CD4-positive, alpha-beta T cell treated with Interleukin-17A for 1 hour (primary cell): Measurements from ENCODE around the gene FASN.
"Not testable (repeated sequence)": the region's sequence is repeated elsewhere in the genome, so short reads cannot be mapped to it uniquely, and the experiment has no call there.

Experiments
- DNase-seq: peaks from one replicate; pipeline ENCODE4 v3.0.0-alpha.2; 2020

The FASN gene

DNA sequence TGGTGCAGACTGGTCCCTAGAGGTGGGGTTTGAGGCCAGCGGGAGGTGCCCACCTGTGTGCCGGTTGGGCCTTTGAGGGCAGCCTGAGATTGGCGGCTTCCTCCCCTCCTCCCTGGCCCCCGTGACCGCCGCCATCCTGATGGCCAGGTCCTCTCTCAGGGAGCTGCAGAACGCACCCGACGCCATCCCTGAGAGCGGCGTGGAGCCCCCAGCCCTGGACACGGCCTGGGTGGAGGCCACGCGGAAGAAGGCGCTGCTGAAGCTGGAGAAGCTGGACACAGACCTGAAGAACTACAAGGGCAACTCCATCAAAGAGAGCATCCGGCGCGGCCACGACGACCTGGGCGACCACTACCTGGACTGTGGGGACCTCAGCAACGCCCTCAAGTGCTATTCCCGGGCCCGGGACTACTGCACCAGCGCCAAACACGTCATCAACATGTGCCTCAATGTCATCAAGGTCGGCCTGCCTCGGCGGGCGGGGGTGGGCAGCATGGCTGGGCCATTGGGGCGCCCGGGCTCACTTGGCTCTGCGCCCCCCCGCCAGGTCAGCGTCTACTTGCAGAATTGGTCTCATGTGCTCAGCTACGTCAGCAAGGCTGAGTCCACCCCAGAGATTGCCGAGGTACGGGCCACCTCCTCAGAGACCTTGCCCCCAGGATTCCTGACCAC lies 43.5 kb downstream of the FASN start:
- no peak for DNase-seq

DNA sequence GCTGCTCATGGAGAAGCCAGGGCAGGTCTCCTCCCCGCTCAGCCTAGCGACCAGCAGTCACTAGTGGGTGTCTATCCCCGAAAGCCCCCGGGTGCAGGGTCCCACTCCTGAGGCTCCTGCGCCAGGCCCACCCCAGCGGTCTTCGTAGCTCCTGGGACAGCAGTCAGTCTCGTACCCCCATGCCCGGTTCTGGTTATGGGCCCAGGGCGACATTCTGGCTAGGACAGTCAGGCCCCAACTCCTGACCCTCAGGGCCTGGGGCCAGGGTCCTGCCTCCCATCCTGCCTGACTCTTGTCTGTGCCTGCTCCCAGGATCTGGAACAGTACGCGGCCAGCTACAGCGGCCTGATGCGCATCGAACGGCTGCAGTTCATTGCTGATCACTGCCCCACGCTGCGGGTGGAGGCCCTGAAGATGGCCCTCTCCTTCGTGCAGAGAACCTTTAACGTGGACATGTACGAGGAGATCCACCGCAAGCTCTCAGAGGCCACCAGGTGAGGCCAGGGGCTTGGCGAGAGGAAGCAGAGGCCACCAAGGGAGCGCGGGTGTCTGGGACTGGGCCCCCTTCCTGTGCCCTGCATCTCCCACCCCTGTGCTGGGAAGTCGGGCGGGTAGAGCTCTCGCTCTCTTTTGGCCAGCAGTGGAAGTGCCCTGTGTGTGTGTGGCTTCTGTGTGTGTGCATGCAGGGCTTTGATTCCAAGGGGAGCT lies 44.3 kb downstream of the FASN start:
- DNase-seq: no peak

- no peak for DNase-seq
Measured at GRCh38 chr17:82053130-82053529, 44.9 kb downstream of the FASN start.

- no peak for DNase-seq
Measured at GRCh38 chr17:82052638-82053059, 45.4 kb downstream of the FASN start.

- peak; percentile 77 for DNase-seq
Measured at GRCh38 chr17:82051776-82052637, 46.0 kb downstream of the FASN start, which contains the start of the genes GPS1 and RFNG. TSS of gene GPS1 (plus strand) at chr17:82051898. CDS start at chr17:82051932, 34 bp downstream. TSS of gene RFNG (minus strand) at chr17:82051811. CDS start at chr17:82051766, 45 bp downstream.

DNA sequence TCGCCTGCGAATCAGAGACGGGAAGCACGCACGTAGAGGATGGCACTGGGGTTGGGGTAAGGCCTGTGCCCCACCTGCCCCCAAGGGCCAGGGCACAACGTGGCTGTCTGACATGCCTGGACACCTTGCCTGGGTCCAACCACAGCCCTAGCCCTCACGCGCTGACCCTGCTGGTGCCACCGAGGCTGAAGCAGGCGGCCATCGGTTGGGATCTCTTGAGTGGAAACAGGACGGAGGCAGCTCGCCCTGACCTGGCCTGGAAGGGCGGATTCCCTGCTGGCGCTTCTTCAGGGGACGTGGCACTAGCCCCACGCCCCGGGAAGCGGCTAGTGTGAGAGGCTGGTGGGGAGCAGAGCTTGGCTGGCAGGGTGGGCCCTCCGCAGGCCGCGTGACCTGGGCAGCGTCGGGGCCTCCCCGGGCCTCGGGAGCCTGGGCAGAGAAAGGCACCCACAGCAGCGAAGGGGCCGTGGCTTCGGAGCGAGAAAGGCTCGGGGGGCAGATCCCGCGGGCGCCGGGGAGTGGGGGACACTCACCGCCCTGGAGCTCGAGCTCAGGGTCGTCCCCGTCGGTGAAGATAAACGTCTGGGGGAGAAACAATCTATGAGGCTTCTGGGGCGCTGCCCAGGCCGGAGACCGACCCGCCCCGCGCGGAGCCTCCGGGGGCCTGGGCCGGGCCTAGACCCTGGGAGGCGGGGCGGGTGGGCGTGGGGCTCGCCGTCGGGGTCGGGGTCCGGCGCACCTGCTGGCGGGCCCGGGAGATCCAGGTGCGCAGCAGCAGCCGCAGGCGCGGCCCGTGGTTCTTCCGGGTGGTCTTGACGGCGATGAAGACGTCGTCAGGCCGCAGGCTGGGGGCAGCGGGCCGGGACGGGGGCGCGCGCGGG lies 47.0 kb downstream of the FASN start:
- DNase-seq: no peak

DNA sequence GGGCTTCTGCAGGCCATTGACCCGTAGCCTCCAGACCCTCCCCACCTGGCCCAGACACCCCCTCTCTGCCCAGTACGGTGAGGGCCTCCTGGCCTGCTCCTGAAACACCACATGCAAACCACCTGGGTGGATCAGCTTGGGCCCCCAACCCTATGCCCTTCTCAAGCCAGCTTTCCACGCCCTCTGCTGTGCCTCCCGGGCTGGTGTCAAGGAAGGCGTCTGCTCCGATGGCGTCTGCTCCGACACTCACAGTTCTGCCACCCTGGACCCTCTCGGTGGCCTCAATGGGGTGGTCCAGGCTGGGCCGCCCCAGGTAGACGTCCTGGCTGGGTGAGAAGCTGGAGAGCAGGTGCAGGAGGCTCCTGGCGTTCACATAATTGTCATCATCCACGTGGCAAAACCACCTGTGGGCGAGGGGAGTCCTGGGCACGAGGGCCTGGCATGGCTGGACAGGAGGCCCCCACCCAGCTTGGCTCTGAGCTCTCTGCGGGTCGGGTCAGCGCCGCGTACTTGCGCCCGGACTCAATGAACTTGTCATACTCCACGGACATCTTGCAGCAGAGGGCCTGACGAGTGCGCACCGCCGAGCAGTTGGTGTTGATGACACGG lies 47.8 kb downstream of the FASN start:
- DNase-seq: no peak

- no peak for DNase-seq
Measured at GRCh38 chr17:82049521-82049971, 48.5 kb downstream of the FASN start.

DNA sequence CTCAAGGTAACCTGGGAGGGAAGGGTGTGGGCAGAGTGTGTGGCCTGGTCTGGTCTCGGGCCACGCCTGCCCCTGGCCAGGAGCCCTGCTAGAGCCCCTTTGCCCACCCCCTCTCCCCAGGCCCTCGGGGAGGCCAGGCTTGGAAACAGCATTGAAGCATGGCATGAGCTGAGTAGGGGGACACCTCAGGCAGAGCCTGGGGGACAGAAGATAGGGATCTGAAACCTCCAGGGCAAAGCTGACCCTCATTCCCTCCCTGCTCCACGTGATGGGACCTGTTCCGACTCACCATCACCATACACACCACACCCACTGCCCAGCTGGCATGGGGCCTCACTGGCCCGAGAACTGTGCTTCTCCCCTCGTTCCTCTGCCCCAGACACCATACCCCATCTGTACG lies 48.9 kb downstream of the FASN start:
- no peak for DNase-seq

DNA sequence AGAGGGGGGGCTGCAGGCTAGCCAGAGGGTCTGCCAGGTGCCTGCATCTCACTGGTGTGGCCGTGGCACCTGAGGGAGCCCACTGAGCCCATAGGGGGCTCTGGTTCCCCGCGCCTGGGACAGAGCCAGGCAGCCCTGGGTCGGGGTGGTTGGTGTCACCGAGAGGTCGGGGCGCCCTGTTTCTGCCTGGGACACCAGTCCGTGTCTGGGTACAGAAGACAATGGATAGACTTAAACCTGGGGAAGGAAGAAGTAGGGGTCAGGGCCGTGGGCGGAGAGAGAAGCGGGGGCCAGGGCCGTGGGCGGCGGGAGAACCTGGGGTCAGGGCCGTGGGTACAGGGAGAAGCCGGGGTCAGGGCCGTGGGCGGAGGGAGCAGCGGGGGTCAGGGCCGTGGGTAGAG lies 49.5 kb downstream of the FASN start:
- DNase-seq: no peak

GRCh38 chr17:82047914-82048570 lies 50.0 kb downstream of the FASN start:
- no peak for DNase-seq

GRCh38 chr17:82047379-82047778 lies 50.7 kb downstream of the FASN start:
- no peak for DNase-seq

GRCh38 chr17:82046903-82047302 lies 51.1 kb downstream of the FASN start:
- DNase-seq: no peak

GRCh38 chr17:82045936-82046484 lies 52.0 kb downstream of the FASN start:
- DNase-seq: no peak

- no peak for DNase-seq
Measured at GRCh38 chr17:82043507-82043906, 54.5 kb downstream of the FASN start.

DNA sequence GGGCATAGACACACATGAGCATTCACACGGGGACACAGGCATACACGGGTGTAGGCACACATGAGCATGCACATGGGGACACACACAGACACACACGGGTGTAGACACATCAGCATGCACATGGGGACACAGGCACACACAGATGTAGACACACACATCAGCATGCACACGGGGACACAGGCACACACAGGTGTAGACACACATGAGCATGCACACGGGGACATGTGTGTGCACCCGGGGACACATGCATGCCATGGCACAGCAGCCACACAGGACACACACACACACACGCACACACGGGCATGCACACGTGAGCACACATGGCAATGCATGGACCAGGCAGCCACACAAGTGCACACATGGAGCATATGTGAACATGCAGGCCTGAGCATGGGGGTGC lies 55.4 kb downstream of the FASN start:
- DNase-seq: no peak

DNA sequence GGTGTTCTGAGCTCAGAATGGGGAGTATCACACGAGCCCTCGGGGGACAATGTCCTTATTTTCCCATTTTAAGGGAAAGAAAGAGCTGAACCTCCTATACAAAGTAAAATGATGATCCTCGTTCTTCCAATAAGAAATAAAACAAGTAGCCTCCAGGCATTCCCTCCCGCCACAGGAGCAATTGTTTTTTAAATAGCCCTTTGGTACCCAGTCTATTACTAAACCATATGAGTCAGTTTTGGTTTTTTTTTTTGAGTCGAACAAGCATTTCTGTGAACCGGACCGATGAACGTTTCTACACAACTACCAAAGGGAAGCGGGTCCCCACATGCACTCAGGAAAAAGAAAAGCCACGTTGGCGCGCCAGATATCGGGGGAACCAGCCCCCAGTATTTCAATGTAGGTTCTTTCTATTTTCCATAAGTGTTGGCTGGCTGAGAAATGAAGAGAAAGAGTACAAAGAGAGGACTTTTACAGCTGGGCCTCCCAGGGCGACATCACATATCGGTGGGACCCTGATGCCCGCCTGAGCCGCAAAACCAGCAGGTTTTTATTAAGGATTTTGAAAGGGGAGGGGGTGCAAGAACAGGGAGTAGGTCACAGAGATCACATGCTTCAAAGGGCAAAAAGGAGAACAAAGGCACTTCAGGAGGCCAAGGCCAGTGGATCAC lies 56.8 kb downstream of the FASN start:
- no peak for DNase-seq

- no peak for DNase-seq
Measured at GRCh38 chr17:82039695-82040299, 58.2 kb downstream of the FASN start.

GRCh38 chr17:82038796-82039409 lies 59.1 kb downstream of the FASN start:
- DNase-seq: not testable (repeated sequence)

DNA sequence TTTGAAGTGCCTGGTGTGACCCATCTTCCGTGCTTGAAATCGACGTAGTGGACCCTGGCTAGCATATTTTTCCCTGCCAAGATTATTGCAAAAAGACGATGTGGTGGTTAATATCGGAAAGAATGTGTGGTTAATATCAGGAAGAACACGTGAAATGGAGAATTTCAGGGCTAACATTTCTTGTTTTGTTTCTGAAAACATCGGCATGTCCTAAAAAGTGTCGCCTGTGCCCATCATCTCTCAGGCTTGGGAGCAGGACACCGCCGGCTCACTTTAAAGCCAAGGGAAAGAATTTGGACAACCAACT lies 60.2 kb downstream of the FASN start:
- no peak for DNase-seq
